ENCODE results near the gene CLEC3B. TPM values are rescaled to one million over a fixed set of nuclear protein-coding genes. Genes with fewer than 3 reads are reported as not detected.

Gene CLEC3B
- total and polyA plus RNA-seq, 2 donors (not counting 1 experiment from before 2014, with no cell fraction given) = 0.82 TPM; not detected in 1

DNA sequence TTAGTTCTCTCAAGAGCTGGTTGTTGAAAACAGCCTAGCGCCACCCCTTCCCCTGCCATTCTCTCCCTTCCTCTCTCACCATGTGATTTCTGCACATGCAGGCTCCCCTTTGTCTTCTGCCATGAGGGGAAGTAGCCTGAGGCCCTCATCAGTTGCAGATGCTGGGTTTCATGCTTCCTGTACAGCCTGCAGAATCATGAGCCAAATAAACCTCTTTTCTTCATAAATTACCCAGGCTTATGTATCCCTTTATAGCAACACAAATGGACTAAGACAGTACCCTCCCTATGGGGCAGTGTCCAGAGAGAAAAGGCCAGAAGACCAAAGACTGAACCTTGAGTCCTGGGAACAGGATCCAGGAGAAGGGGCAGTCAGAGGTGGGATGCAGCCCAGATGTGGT lies 54.7 kb downstream of the CLEC3B start:
- TF ChIP-seq CTCF (IDR thresholded peaks at IDR 0.05) (no peak), EZH2 (IDR thresholded peaks at IDR 0.05; ENCODE audit: borderline replicate concordance, insufficient read depth, low read depth, low read length, poor library complexity, severe bottlenecking) (no peak)
- Histone ChIP-seq H3K27me3 (replicated peaks in 1 of 4; ENCODE audit: control extremely low read depth in 1 of 4, control insufficient read depth in 3 of 4, insufficient read depth in 4 of 4, low read length in 3 of 4) (no peaks in the 10 kb centered on the region), H3K4me3 (ENCODE audit: control extremely low read depth in 1 of 5, extremely low read depth in 1 of 5, insufficient read depth in 1 of 5, low read depth in 2 of 5, low read length in 4 of 5) (no peak overlapping the region), H4K20me1 (ENCODE audit: control insufficient read depth, insufficient read depth, low read length, poor library complexity, severe bottlenecking) (no peaks in the 10 kb centered on the region), H3K4me2 (replicated peaks; ENCODE audit: low read depth, low read length, poor library complexity, severe bottlenecking) (no peak overlapping the region), H3K79me2 (ENCODE audit: control insufficient read depth, insufficient read depth, low read length) (no peaks in the 10 kb centered on the region), H2AFZ (ENCODE audit: insufficient read depth, low read depth, low read length, poor library complexity, severe bottlenecking) (no peak overlapping the region), H3K4me1 (ENCODE audit: control insufficient read depth in 2 of 2, insufficient read depth in 2 of 2, low read length in 2 of 2) (no peaks in the 10 kb centered on the region), H3K9me3 (ENCODE audit: control extremely low read depth in 1 of 3, control insufficient read depth in 2 of 3, insufficient read depth in 1 of 3, low read length in 2 of 3) (no peaks in the 10 kb centered on the region), H3K36me3 (replicated peaks in 1 of 2; ENCODE audit: control extremely low read depth in 1 of 2, control insufficient read depth in 1 of 2, extremely low read depth in 1 of 2, insufficient read depth in 2 of 2, low read length in 1 of 2) (no peaks in the 10 kb centered on the region), H3K27ac (ENCODE audit: low read length in 2 of 2) (no peak overlapping the region), H3K9ac (ENCODE audit: low read length) (no peak overlapping the region)
- ATAC-seq (ENCODE audit: low read depth) = no peak
- H3K27me3 Mint-ChIP-seq = peaks cover 6% of the 10 kb centered on the region
- ChIA-PET POLR2A (no interaction called here), CTCF (no interaction called here)
- 100% methylated on average over 1 of the region's 1 CpG for WGBS (ENCODE audit: insufficient coverage)
- no peaks in the 10 kb centered on the region for H3K4me1 Mint-ChIP-seq
- H3K27ac Mint-ChIP-seq = no peak overlapping the region
- H3K9me3 Mint-ChIP-seq (ENCODE audit: insufficient read depth) = no peaks in the 10 kb centered on the region
- H3K4me3 Mint-ChIP-seq = no peak overlapping the region
- intact Hi-C loops (cut with micrococcal nuclease) = no loop called here
- no peak for DNase-seq

GRCh38 chr3:45081506-45082141 lies 55.5 kb downstream of the CLEC3B start:
- H3K27ac Mint-ChIP-seq = no peak overlapping the region
- WGBS (ENCODE audit: insufficient coverage) = no CpG with 5 or more reads among the region's 2 CpGs
- H3K4me3 Mint-ChIP-seq = no peak overlapping the region
- peaks cover 6% of the 10 kb centered on the region for H3K27me3 Mint-ChIP-seq
- no peaks in the 10 kb centered on the region for H3K4me1 ChIP-seq (ENCODE audit: control insufficient read depth in 2 of 2, insufficient read depth in 2 of 2, low read length in 2 of 2)
- no peaks in the 10 kb centered on the region for H3K36me3 ChIP-seq (replicated peaks in 1 of 2; ENCODE audit: control extremely low read depth in 1 of 2, control insufficient read depth in 1 of 2, extremely low read depth in 1 of 2, insufficient read depth in 2 of 2, low read length in 1 of 2)
- H3K27me3 ChIP-seq (replicated peaks in 1 of 4; ENCODE audit: control extremely low read depth in 1 of 4, control insufficient read depth in 3 of 4, insufficient read depth in 4 of 4, low read length in 3 of 4) = no peaks in the 10 kb centered on the region
- intact Hi-C loops (cut with micrococcal nuclease) = no loop called here
- ChIA-PET CTCF (interaction anchor here (0.9 kb wide), 1 partner anchor 10 kb away, joined by 3 read pairs; no protein-coding TSS in a partner anchor), POLR2A (no interaction called here)
- H3K9me3 Mint-ChIP-seq (ENCODE audit: insufficient read depth) = no peaks in the 10 kb centered on the region
- DNase-seq (no peak), ATAC-seq (ENCODE audit: low read depth) (no peak)
- H3K4me2 ChIP-seq (replicated peaks; ENCODE audit: low read depth, low read length, poor library complexity, severe bottlenecking) = no peak overlapping the region
- no peak overlapping the region for H3K9ac ChIP-seq (ENCODE audit: low read length)
- no peaks in the 10 kb centered on the region for H4K20me1 ChIP-seq (ENCODE audit: control insufficient read depth, insufficient read depth, low read length, poor library complexity, severe bottlenecking)
- no peak overlapping the region for H2AFZ ChIP-seq (ENCODE audit: insufficient read depth, low read depth, low read length, poor library complexity, severe bottlenecking)
- no peak for TF ChIP-seq EZH2 (IDR thresholded peaks at IDR 0.05; ENCODE audit: borderline replicate concordance, insufficient read depth, low read depth, low read length, poor library complexity, severe bottlenecking)
- TF ChIP-seq CTCF (IDR thresholded peaks at IDR 0.05) = no peak
- H3K27ac ChIP-seq (ENCODE audit: low read length in 2 of 2) = no peak overlapping the region
- no peaks in the 10 kb centered on the region for H3K9me3 ChIP-seq (ENCODE audit: control extremely low read depth in 1 of 3, control insufficient read depth in 2 of 3, insufficient read depth in 1 of 3, low read length in 2 of 3)
- H3K79me2 ChIP-seq (ENCODE audit: control insufficient read depth, insufficient read depth, low read length) = no peaks in the 10 kb centered on the region
- no peaks in the 10 kb centered on the region for H3K4me1 Mint-ChIP-seq
- H3K4me3 ChIP-seq (ENCODE audit: control extremely low read depth in 1 of 5, extremely low read depth in 1 of 5, insufficient read depth in 1 of 5, low read depth in 2 of 5, low read length in 4 of 5) = no peak overlapping the region

Data from B cell (primary cell).